ENCODE data around the gene NXPH1.

GRCh38 chr7:8422177-8422576, 11.2 kb upstream of the NXPH1 start:
- TF ChIP-seq EZH2 (IDR thresholded peaks at IDR 0.05; ENCODE audit: low read depth, unreplicated experiment) (no peak), CREB1 (CRISPR knock-in tag; IDR thresholded peaks at IDR 0.05; ENCODE audit: low read depth) (no peak), CTCF (conservative IDR thresholded peaks at IDR 0.05; ENCODE audit: low read depth in 2 of 2) (no peak), POLR2AphosphoS5 (IDR thresholded peaks at IDR 0.05; ENCODE audit: low read depth) (no peak)
